Limb (tissue), 2 donors: ENCODE measurements around the gene EPM2AIP1.
"Not testable (repeated sequence)": the region's sequence is repeated elsewhere in the genome, so short reads cannot be mapped to it uniquely, and the experiment has no call there.

ENCODE experiments used
- DNase-seq, 2 donors: peaks; one replicate each; pipeline ENCODE4 v3.0.0-alpha.2; 2016; ENCODE audit errors: extremely low spot score in 2 of 2

Gene EPM2AIP1

GRCh38 chr3:36954452-36955134 is 38.3 kb downstream of the EPM2AIP1 start:
- DNase-seq: no peak

DNA sequence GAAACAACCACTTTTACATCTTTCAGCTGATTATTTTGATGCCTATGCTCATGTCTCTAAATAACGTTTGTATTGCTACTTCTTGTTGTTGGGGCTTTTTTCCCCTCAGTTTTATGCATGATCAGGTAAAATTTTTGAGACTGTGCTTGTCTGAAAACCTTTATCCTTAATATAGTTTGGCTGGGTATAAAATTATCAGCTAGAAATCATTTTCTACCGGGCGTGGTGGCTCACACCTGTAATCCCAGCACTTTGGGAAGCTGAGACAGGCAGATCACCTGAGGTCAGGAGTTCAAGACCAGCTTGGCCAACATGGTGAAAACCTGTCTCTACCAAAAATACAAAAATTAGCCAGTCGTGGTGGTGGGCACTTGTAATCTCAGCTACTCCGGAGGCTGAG is 45.1 kb downstream of the EPM2AIP1 start:
- not testable (repeated sequence) for DNase-seq

DNA sequence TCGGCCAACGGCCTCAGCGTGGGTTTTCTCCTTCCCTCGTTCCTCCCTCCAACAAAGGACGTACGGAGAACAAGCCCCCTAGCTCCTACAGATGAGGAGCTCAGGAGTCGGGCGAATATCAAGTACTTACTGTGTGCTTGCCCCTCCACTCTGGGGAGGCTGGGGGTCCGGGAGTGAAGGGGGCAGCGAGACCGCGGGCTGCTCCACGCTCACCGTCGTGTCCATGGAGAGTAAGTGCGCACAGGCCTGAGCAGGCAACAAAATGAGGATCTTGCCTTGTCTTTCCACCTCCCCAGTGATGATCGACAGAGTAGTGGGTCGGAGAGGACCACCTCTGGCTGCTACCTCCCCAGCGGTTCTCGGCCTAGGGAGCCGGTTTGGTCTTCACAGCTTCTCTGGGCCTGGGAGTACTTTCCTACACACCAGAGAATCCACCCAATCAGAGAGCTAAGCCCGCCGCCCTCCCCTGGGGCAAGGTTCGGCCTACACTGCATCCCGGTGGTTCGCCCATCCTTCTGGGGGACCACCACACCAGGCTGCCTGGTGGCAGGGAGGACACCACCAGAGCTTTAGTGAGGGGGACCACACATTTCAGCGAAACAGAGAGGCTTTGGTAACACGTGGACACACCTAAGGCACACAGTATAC is 47.5 kb downstream of the EPM2AIP1 start:
- no peak for DNase-seq

- peak; percentile 21 to 72 for DNase-seq
Measured at GRCh38 chr3:36944641-36945270, 48.2 kb downstream of the EPM2AIP1 start, which contains the start of gene TRANK1. Gene TRANK1 (minus strand): TSS chr3:36945054. CDS start chr3:36944809, 245 bp downstream.

DNA sequence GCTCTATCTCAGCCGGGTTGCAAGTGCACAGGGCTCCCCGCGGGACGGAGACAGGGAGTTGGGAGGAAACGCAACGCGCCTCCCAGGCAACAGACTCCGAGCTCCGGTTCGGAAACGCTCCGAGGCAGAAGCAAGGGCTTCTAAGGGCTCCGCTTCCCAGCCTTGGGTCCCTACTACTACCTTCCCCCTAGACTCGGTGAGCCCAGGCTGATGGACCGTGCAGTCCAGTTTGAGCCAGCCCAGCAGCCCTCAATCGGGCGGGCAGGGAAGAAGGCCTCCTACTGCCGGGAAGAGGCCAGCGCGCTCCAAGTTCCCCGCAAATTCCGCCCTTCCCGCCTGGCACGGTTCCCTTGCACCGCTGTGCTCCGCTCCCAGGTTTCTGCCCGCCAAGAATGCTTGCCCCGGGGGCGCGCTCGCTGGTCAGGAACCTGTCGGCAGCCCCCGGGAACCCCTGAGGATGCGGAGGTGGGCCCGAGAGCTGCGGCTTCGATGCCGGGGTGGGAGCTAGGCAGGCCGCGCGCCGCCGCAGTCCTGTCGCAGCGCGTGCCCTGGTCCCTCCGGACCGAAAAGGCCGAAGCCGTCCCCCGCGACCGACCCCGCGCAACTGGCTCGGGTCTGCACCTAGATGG is 48.8 kb downstream of the EPM2AIP1 start:
- DNase-seq: peak; percentile 48 to 84

GRCh38 chr3:36943601-36944000 is 49.3 kb downstream of the EPM2AIP1 start:
- no peak for DNase-seq

DNA sequence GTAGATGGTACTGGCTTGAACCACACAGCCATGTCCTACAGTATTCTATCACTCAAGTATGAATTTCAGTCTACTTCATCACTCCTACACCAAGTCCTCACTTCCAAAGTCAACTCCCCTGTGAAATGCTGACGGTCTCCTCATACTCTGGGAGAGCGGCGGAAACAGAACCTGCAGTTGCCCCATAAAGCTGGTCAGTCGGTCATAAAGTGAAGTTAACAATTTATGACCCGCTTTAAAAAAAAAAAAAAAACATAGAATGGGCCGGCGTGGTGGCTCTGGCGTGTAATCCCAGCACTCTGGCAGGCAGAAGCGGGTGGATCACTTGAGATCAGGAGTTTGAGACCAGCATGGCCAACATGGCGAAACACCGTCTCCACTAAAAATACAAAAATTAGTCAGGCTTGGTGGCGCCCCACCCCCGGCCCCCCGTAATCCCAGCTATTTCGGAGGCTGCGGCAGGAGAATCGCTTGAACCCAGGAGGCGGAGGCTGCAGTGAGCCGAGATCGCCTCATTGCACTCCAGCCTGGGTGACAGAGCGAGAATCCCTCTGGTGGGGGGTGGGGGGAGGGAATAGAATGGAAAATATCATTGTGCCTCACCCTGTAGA is 50.2 kb downstream of the EPM2AIP1 start:
- DNase-seq: no peak

DNA sequence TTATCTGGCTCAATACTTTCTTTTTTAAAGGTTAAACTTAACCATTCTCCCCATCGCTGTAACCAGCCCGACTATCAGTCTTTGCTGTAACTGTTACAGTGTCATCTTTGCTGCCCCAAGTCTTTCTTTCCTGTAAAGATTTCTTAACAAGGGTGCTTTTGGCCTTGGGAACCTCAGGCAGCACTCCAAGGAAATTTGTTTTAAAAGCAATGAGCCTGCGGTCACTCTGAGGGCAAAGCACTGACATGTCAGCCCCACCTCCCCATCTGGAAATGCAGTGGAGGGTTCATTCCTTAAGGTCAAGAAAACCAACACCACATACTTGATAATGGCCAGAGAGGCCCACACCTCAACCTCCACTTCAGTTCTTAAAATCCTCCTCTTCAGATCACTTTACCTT is 51.3 kb downstream of the EPM2AIP1 start:
- no peak for DNase-seq

DNA sequence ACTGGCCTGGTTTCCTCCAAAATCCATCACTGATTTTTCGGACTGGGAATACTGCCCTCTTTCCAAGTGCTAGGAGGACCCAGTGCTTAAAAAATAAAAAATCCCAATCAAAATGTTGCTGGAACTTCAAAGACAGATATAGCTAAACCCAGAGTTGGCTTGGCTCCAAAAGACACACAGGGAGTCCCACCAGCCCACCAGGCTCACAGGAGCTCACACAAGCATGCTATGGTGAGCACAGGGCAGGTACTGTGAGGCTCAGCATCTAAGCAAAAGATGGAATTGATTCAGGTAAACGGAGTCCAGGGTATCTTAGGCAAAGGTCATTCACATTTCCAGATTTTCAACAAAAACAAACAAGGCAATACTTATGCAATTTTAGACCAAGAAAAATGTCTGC is 51.8 kb downstream of the EPM2AIP1 start:
- no peak for DNase-seq

DNA sequence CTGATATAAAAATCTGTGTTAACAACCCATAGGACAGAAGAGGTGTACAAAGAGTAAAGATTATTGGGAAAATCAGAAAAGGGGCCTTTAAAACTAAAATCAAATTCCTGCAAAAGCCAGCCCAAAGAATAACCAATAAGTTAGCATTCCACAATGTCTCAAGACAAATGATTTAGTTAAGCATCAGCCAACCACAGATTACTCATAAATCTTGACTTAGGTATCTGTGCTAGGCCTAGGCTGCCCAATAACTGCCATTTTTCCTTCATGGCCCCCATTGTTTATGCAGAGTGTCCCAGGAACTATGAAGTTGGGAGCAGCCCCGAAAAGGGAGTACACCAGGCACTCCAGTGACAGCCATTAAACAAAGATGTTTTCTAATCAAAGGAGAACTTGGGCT is 55.4 kb downstream of the EPM2AIP1 start:
- no peak for DNase-seq
